Measurements from ENCODE around the gene CRIP2.

The CRIP2 gene

DNA sequence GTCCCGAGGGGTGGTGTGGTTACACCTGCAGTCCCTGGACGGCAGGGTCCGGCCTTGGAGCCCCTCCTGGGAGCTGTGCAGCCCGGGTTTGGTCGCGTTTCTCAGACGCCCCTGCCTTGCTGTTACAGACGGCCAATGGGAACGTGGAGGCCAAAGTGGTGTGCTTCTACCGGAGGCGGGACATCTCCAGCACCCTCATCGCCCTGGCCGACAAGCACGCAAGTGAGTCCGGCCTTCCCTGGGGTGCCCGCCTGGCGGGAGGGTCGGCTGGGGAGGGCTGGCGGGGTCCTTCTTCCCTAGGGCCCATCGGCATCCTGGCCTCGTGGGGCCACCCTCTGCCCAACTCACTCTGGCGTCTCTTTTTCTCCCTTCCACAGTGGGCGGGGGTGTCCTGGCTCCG lies 29.3 kb upstream of the CRIP2 start:
- no peak for DNase-seq

- DNase-seq, result no peak
These were observed 28.4 kb upstream of the CRIP2 start for GRCh38 chr14:105445901-105446845.

DNA sequence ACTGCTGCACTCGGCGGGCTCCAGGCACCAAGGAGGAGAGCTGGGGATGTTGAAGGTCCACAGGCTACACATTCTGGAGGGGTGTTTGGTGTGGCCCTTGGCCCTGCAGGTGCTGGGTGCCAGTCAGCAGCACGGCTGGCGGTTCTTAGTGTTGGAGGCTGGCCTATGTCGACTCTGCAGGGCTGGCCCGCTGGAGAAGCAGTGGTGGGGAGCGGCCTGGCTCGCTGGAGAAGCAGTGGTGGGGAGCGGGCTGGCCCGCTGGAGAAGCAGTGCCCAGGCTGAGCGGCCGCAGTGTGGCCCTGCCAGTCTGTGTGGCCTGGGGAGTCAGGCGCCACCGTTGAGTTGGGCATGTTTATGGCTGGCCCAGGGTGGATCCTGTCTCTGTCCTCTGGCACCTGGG lies 27.6 kb upstream of the CRIP2 start:
- DNase-seq, result no peak

- no peak for DNase-seq
These were observed 26.7 kb upstream of the CRIP2 start for GRCh38 chr14:105447651-105448640.

DNA sequence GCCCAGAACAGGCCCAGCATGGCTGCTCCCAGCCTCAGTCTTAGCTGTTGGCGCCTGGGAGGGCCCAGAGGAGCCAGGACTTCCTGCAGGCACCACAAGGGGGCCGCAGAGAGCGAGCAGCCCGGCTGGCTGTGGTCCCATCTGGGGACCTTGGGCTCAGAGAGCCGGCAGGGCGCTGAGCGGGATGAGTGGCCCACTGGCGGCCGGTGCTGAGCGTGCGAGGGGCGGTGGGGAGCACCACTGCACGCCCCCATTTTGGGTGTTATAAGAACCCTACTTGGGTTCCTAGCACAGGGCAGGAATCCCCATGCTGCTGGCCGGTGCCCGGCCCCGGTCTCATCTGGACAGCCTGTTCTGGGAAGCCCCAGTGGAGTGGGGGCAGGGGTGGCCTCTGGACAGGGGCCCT lies 25.9 kb upstream of the CRIP2 start:
- no peak for DNase-seq

DNA sequence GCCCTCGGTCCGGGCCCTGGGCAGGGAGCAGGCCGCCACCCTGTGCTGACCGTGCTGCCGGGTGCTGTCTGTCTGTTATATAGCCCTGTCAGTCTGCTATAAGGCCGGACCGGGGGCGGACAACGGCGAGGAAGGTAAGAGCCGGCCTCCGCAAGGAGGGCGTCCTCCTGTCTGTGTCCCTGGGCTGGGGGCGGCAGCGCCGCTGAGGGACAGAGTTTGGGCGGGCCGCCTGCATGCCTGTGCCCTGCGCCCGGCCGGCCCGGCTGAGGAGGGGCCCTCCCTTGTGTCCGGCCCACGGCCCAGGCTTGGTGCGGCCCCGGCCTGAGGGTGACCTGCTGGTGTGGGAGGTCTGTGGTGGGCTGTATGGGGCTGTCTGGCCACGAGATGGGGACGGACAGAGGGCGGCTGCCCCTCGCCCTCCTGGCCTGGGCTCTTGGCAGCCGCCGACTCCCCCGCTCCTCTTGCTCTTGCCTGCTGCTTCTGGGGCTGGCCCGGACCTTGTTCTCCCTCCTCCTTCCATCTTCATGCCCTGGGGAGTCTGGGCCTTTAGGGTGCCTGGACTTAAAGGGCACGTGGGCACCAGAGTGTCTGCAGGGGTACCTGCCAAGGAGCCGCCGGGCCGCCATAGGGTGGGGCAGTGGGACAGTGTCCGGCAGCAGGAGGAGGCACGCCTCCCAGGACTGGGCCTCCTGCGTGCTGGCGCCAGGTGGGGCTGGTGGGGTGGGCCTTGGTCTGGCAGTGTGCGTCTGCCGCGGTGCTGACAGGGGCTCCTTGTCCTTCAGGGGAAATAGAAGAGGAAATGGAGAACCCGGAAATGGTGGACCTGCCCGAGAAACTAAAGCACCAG lies 25.1 kb upstream of the CRIP2 start:
- no peak for DNase-seq

- no peak for DNase-seq
These were observed 24.5 kb upstream of the CRIP2 start for GRCh38 chr14:105450123-105450505.

DNA sequence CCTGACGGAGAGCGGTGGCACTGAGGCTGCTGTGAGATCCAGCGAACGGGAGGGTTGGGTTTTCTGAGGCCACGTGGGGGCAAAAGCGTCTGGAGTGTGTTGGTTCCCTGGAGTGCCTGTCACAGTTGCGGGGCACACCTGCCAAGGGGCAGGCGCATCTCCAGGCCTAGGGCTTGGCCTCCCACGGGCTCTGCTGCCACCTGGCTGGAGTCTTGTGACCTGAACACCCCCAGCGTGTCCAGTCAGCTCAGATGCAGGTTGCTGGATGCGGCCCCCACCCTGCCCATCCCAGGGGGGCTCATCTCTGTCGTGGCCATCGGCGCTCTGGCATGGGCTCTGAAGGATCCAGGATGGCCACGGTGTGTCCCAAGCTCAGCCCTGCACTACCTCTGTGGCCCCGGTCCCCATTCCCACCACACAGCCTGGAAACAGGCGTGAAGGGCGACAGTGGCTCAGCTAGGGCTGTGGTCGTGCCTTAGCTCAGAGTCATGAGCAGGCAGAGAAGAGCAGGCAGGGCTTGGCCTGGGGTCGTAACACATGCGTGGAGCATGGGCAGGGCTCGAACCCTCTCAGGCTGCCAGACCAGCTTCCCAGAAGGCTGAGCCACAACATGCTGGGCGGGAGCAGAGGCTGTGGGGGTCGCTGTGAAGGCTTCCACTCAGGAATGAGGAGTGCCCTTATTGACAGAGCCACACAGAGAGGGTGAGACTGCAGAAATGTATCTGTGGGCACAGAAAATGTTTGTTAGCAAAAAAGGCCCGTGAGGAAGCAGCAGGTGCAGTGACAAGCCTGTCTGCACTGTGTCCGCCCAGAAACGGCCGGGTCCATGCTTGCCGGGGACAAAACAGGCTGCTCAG lies 23.5 kb upstream of the CRIP2 start:
- no peak for DNase-seq

GRCh38 chr14:105452963-105453362 lies 21.7 kb upstream of the CRIP2 start:
- no peak for DNase-seq

DNA sequence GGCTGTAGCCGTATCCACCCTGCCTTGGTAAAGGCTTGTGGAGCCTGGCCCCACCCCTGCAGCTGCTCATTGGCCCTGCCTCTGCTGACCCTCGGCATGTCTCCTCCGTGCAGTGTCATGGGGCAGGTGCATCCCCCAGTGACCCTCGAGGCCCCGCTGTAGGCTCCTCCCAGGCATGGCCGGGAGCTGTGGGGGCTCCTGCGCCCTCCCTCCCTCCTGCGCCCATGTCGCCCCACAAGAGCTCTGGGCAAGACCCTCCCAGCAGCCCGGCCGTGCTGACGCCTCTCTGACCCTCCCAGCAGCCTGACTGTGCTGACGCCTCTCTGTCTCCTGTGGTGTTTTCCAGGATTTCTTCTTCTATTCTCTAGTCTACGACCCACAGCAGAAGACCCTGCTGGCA lies 20.8 kb upstream of the CRIP2 start:
- no peak for DNase-seq

- DNase-seq, result no peak
These were observed 19.5 kb upstream of the CRIP2 start for GRCh38 chr14:105455086-105455640.

GRCh38 chr14:105455766-105456660 lies 18.6 kb upstream of the CRIP2 start:
- no peak for DNase-seq

DNA sequence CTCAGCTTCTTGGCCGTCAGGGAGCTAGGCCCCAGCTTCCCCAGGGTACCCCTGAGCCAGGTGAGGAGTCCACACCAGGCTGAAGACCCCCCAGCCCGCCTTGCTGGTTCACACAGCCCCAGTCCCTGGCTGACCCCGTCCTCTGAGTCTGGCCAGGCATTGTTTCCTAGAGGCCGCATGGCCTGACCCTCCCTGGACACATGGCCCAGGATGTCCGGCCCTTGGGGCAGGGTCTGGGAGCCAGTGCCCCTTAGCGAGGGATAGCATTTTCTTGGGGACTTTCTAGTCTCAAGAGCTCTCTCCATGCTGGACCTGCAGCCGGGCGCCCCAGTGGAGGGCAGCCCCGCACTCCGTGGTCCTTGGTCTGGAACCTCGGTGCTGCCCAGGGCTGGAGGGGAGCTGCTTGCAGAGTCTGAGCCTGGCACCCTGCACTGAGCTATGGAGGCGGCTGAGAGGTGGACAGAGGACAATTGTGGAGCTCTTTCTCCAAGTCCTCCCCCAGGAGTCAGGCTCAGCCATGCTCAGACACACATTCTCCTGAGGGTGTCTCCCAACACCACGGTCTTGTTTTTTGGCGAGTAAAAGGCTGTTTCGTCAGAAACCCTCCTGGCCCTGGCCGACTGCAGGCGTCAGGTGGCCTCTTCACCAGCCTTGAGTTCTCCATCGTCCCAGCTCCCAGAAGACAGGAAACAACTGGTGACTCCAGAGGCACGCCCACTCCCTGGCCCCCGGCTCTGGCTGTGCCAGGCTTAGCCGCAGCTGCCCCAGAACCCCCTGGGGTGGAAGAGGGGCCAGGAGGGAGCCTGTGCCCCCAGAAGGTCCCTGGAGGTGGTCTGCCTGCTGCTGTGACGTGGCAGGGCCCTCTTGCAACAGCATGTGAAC lies 17.6 kb upstream of the CRIP2 start:
- DNase-seq, result no peak

DNA sequence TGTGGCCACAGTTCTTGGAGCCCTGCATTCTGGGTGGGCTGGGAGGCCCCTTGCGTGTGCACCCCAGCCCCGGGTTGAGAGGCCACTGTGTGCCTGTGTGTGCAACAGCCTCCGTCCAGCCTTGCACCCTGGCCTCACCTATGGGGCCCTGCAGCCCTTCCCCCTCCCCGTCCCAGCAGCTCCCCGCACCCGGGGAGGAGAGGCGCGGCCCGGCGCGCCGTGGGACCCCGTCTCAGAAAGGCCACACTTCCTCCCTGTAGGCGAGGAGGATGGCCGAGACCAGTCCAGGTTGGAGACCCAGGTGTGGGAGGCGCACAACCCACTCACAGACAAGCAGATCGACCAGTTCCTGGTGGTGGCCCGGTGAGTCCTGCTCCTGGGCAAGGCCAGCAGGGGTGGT lies 16.6 kb upstream of the CRIP2 start:
- DNase-seq, result no peak

DNA sequence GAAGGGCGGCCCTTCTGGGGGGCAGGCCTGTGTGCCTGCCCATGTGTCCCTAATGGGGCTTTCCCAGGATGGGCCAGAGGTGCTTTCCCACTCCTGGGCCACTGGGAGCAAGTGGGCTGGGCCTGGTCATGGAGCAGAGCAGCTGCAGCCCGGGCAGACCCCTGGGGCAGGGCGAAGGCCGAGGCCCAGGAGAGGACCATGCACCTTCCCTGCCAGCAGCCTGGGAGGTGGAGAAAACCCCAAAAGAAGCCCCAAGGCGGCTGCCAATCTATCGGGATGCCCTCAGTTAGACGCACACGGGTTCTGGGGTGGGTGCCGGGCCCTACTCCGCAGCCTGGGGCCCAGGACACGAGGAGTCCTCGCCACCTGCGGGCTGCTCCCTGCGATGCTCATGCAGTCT lies 16.1 kb upstream of the CRIP2 start:
- no peak for DNase-seq

DNA sequence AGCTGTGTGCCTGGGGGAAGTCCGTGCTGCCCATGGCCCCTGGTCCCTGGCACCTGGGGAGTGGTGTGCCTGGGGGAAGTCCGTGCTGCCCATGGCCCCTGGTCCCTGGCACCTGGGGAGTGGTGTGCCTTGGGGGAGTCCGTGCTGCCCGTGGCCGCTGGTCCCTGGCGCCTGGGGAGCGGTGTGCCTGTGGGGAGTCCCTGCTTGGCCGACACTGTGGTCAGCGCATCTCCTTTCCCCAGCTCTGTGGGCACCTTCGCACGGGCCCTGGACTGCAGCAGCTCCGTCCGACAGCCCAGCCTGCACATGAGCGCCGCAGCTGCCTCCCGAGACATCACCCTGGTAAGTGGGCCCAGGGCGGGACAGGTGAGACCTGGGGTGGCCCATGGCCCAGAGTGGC lies 14.5 kb upstream of the CRIP2 start:
- DNase-seq, result no peak

DNA sequence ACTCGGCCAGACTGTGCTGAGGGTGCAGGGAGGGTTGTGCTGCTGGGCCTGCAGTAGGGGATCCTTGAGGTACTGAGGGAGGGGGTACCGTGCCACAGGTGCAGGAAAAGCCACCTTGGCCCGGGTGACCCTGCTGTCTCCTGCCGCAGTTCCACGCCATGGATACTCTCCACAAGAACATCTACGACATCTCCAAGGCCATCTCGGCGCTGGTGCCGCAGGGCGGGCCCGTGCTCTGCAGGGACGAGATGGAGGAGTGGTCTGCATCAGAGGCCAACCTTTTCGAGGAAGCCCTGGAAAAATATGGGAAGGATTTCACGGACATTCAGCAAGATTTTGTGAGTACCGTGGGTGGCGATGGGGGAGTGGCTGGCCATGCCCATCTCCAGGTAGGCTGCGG lies 14.0 kb upstream of the CRIP2 start:
- DNase-seq, result no peak

DNA sequence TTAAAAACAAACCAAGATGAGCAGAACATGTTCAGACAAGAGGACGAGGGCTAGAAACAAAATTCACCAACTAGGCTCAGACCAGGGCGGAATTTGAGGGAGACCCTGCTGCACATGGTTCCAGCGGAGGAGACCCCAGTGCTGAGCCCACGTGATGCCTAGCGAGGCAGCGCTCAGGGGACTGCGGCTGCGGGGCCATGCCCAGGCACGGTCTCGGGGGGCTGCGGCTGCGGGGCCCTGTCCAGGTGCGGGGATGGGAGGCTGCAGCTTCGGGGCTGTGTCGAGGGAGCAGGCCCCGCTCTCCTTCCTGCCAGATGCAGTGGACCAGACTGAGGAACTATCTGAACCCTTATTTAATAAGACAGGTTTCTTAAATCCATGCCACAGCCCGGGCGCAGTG lies 12.7 kb upstream of the CRIP2 start:
- no peak for DNase-seq

DNA sequence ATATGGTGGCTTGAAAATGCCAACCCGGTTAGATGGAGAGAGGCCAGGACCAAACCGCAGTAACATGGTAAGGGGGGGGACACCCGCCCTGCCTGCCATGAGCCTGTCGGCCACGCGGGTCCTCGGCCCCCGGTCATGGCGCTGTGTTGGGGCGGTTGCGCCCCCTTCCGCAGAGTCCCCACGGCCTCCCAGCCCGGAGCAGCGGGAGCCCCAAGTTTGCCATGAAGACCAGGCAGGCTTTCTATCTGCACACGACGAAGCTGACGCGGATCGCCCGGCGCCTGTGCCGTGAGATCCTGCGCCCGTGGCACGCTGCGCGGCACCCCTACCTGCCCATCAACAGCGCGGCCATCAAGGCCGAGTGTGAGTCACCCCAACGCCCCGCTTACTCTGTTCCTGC lies 10.1 kb upstream of the CRIP2 start:
- DNase-seq, result no peak

Measured in NK-92 treated with Interleukin-12 subunit alpha and Interleukin-12 subunit beta, amount 100 ng/mL, for 24 hours (cell line).